ENCODE measurements around the gene MCC. TPM values are rescaled to one million over a fixed set of nuclear protein-coding genes. Genes with fewer than 3 reads are reported as not detected.

MCC gene
- total RNA-seq, 4 donors from 2014 or later: 17.0 to 24.8 (median 21.0) TPM

- Histone ChIP-seq H3K4me1 (peaks cover 11 to 30% (median 12%) of the 10 kb centered on the region in 4 donors), H3K9me3 (no peaks in the 10 kb centered on the region), H3K27ac (replicated peaks in 1 of 4) (no peak overlapping the region), H3K27me3 (no peaks in the 10 kb centered on the region), H3K4me3 (no peak overlapping the region), H3K36me3 (peaks cover 5 to 42% (median 35%) of the 10 kb centered on the region in 4 donors)
- DNase-seq (ENCODE audit: extremely low spot score): no peak
- WGBS: 90% methylated on average over 7 of the region's 8 CpGs
- intact Hi-C loops (cut with DNase I): no loop called here
- no peak for TF ChIP-seq CTCF (IDR thresholded peaks at IDR 0.05)
- no peak for TF ChIP-seq POLR2A (IDR thresholded peaks at IDR 0.05; ENCODE audit: low read depth)
- TF ChIP-seq EP300 (IDR thresholded peaks at IDR 0.05): no peak
- TF ChIP-seq POLR2AphosphoS5 (IDR thresholded peaks at IDR 0.05): no peak
Observed at GRCh38 chr5:113085084-113085414, 403.2 kb downstream of the MCC start.

- intact Hi-C loops (cut with DNase I): no loop called here
- WGBS: 47% methylated on average over 3 of the region's 3 CpGs
- no peak overlapping the region for H3K4me3 ChIP-seq
- no peak for DNase-seq (ENCODE audit: extremely low spot score)
- no peaks in the 10 kb centered on the region for H3K27me3 ChIP-seq
- H3K27ac ChIP-seq (replicated peaks in 1 of 4): no peak overlapping the region
- H3K9me3 ChIP-seq: no peaks in the 10 kb centered on the region
- peaks cover 5 to 42% (median 35%) of the 10 kb centered on the region in 4 donors for H3K36me3 ChIP-seq
- TF ChIP-seq POLR2A (IDR thresholded peaks at IDR 0.05; ENCODE audit: low read depth) (no peak), POLR2AphosphoS5 (IDR thresholded peaks at IDR 0.05) (no peak), EP300 (IDR thresholded peaks at IDR 0.05) (no peak), CTCF (IDR thresholded peaks at IDR 0.05) (no peak)
- H3K4me1 ChIP-seq: peaks cover 6 to 25% (median 7%) of the 10 kb centered on the region in 4 donors
Observed at GRCh38 chr5:113084402-113085083, 403.7 kb downstream of the MCC start.

- TF ChIP-seq CTCF (IDR thresholded peaks at IDR 0.05) (no peak), EP300 (IDR thresholded peaks at IDR 0.05) (no peak), POLR2AphosphoS5 (IDR thresholded peaks at IDR 0.05) (no peak), POLR2A (IDR thresholded peaks at IDR 0.05; ENCODE audit: low read depth) (no peak)
- Histone ChIP-seq H3K4me3 (no peak overlapping the region), H3K27me3 (no peaks in the 10 kb centered on the region), H3K4me1 (peaks cover 0 to 16% (median 3%) of the 10 kb centered on the region in 4 donors), H3K36me3 (peaks cover 5 to 42% (median 35%) of the 10 kb centered on the region in 4 donors), H3K9me3 (no peaks in the 10 kb centered on the region), H3K27ac (replicated peaks in 1 of 4) (no peak overlapping the region)
- DNase-seq (ENCODE audit: extremely low spot score): no peak
- intact Hi-C loops (cut with DNase I): no loop called here
Observed at GRCh38 chr5:113083481-113083880, 404.8 kb downstream of the MCC start.

GRCh38 chr5:113082547-113082905 is 405.7 kb downstream of the MCC start:
- no peak for DNase-seq (ENCODE audit: extremely low spot score)
- H3K27ac ChIP-seq (replicated peaks in 1 of 4): no peak overlapping the region
- intact Hi-C loops (cut with DNase I): no loop called here
- 100% methylated on average over 7 of the region's 7 CpGs for WGBS
- peaks cover 5 to 42% (median 35%) of the 10 kb centered on the region in 4 donors for H3K36me3 ChIP-seq
- H3K27me3 ChIP-seq: no peaks in the 10 kb centered on the region
- H3K4me1 ChIP-seq: peaks cover 0 to 8% (median 0%) of the 10 kb centered on the region in 4 donors
- no peaks in the 10 kb centered on the region for H3K9me3 ChIP-seq
- H3K4me3 ChIP-seq: no peak overlapping the region
- TF ChIP-seq CTCF (IDR thresholded peaks at IDR 0.05) (no peak), POLR2AphosphoS5 (IDR thresholded peaks at IDR 0.05) (no peak), EP300 (IDR thresholded peaks at IDR 0.05) (no peak), POLR2A (IDR thresholded peaks at IDR 0.05; ENCODE audit: low read depth) (no peak)
